OCI-LY3 (cell line): ENCODE measurements around the gene CC2D1A.
A peak's percentile ranks its signal among the peaks of the same experiment; 100 is the strongest.

Experiments
- H2AFZ ChIP-seq: fragments of 200-600, 300-600 bp; shearing (Covaris generic); 2 replicates; pipeline ENCODE4 v1.6.0; 2014; ENCODE audit warnings: antibody characterized with exemption, low read depth, low read length
- H3K27ac ChIP-seq: fragments of 200-600, 300-600 bp; sonication (generic); 2 replicates; pipeline ENCODE4 v1.5.1; 2014; ENCODE audit warnings: mild to moderate bottlenecking, low read length, moderate library complexity, mixed read lengths
- H3K27me3 ChIP-seq: fragments of 200-600, 300-600 bp; sonication (generic); 2 replicates; pipeline ENCODE4 v1.6.1; 2014; ENCODE audit warnings: low read depth, low read length, mixed read lengths
- H3K36me3 ChIP-seq: fragments of 200-600, 300-600 bp; sonication (generic); replicated peaks from 2 replicates; pipeline ENCODE3; 2014; ENCODE audit warnings: low read depth, low read length, mixed read lengths
- H3K4me1 ChIP-seq: fragments of 300-600, 200-600 bp; sonication (generic); 2 replicates; pipeline ENCODE4 v1.6.1; 2014; ENCODE audit warnings: low read length, mixed read lengths
- H3K4me2 ChIP-seq: fragments of 200-600, 300-600 bp; sonication (generic); 2 replicates; pipeline ENCODE4 v1.6.1; 2014; ENCODE audit warnings: low read length, mixed read lengths
- H3K4me3 ChIP-seq: fragments of 300-600, 200-600 bp; sonication (generic); 2 replicates; pipeline ENCODE4 v1.5.1; 2014; ENCODE audit warnings: antibody characterized with exemption, mild to moderate bottlenecking, low read length, moderate library complexity
- H3K79me2 ChIP-seq: fragments of 300-600, 200-600 bp; shearing (Covaris generic); 2 replicates; pipeline ENCODE4 v1.6.1; 2014; ENCODE audit warnings: mild to moderate bottlenecking, low read length, mixed read lengths
- H3K9ac ChIP-seq: fragments of 300-600, 200-600 bp; shearing (Covaris generic); 2 replicates; pipeline ENCODE4 v1.6.0; 2014; ENCODE audit warnings: mild to moderate bottlenecking, low read length, moderate library complexity
- H3K9me3 ChIP-seq: fragments of 200-600, 300-600 bp; shearing (Covaris generic); 2 replicates; pipeline ENCODE4 v1.6.1; 2014; ENCODE audit warnings: low read length, mixed read lengths; ENCODE audit not compliant: insufficient read depth
- H4K20me1 ChIP-seq: fragments of 200-600, 300-600 bp; sonication (generic); 2 replicates; pipeline ENCODE4 v1.6.1; 2016; ENCODE audit warnings: low read length, mixed read lengths; ENCODE audit not compliant: insufficient read depth
- EZH2phosphoT487 ChIP-seq: fragments of 200-600 bp; shearing (Covaris generic); IDR thresholded peaks from 2 replicates; pipeline ENCODE4 v1.6.1; 2018; ENCODE audit warnings: antibody characterized with exemption, mixed run types, low read depth
- TF ChIP-seq, protein P1 (sequence below): fragments of 200-600, 300-600 bp; sonication (generic); IDR thresholded peaks from 2 replicates; pipeline ENCODE4 v1.5.1; 2014; ENCODE audit warnings: antibody characterized with exemption, low read length, low read depth

Gene CC2D1A

DNA sequence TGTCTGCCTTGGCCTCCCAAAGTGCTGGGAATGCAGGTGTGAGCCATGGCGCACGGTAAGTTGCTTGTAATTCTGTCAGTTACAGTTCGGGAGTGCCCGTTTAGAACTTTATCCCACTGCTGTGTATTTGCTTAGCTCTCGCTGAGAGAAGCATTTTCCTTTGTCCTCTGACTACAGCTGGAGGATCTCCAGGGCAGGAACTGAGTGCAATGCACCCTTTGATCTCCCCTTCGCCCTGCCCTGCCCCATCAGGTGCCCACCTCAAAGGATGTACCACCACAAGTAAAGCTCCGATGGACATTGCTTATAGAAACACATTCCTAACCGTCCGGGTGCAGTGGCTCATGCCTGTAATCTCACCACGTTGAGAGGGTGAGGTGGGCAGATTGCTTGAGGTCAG is 6.6 kb upstream of the CC2D1A start:
- Histone ChIP-seq H3K36me3 (no peaks in the 10 kb centered on the region), H3K4me2 (no peak overlapping the region)
- TF ChIP-seq, protein P1, sequence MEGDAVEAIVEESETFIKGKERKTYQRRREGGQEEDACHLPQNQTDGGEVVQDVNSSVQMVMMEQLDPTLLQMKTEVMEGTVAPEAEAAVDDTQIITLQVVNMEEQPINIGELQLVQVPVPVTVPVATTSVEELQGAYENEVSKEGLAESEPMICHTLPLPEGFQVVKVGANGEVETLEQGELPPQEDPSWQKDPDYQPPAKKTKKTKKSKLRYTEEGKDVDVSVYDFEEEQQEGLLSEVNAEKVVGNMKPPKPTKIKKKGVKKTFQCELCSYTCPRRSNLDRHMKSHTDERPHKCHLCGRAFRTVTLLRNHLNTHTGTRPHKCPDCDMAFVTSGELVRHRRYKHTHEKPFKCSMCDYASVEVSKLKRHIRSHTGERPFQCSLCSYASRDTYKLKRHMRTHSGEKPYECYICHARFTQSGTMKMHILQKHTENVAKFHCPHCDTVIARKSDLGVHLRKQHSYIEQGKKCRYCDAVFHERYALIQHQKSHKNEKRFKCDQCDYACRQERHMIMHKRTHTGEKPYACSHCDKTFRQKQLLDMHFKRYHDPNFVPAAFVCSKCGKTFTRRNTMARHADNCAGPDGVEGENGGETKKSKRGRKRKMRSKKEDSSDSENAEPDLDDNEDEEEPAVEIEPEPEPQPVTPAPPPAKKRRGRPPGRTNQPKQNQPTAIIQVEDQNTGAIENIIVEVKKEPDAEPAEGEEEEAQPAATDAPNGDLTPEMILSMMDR = no peak
- TF ChIP-seq EZH2phosphoT487 = no peak

DNA sequence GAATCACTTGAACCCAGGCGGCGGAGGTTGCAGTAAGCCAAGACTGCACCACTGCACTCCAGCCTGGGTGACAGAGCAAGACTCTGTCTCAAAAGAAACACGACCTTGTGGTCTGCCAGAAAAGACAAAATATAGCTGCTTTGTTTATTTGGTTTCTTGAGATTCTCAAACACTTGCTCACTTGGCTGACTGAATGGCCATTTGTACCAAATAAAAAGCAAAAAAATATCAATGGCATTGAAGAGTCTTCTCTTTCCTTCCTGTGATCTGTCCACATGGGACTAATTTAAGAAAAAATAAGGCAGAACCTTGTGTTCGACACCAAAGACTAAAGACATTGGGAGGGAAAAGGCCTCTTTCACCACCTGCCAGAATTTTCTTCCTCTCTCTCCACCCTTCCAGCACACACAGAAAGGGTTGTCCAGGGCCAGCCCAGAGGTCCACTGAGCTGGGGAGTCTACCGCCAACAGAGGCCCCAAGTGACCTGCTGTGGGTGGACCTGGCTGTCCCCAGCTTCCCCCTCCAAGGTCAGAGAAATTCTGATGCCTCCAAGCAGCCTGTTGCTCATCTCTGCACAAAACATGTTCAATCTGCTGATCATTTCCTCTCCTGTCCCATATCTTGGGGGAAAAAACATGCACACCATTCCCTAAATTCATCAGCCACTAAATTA is 6.0 kb upstream of the CC2D1A start:
- H3K27me3 ChIP-seq = no peaks in the 10 kb centered on the region
- H3K79me2 ChIP-seq = no peaks in the 10 kb centered on the region
- no peak overlapping the region for H3K27ac ChIP-seq
- TF ChIP-seq, protein P1 = no peak
- no peak for TF ChIP-seq EZH2phosphoT487
- H2AFZ ChIP-seq = no peak overlapping the region
- no peaks in the 10 kb centered on the region for H3K4me1 ChIP-seq
- no peak overlapping the region for H3K4me2 ChIP-seq
- no peaks in the 10 kb centered on the region for H3K36me3 ChIP-seq
- H3K9me3 ChIP-seq = no peaks in the 10 kb centered on the region
- no peaks in the 10 kb centered on the region for H4K20me1 ChIP-seq
- no peak overlapping the region for H3K9ac ChIP-seq
- H3K4me3 ChIP-seq = no peak overlapping the region

More for the DNA sequence above, 6.6 kb upstream of the CC2D1A start:
- Histone ChIP-seq H3K9ac (no peak overlapping the region), H3K79me2 (no peaks in the 10 kb centered on the region), H3K4me1 (no peaks in the 10 kb centered on the region), H4K20me1 (no peaks in the 10 kb centered on the region), H3K27ac (no peak overlapping the region), H3K9me3 (no peaks in the 10 kb centered on the region), H3K4me3 (no peak overlapping the region), H2AFZ (no peak overlapping the region), H3K27me3 (no peaks in the 10 kb centered on the region)

DNA sequence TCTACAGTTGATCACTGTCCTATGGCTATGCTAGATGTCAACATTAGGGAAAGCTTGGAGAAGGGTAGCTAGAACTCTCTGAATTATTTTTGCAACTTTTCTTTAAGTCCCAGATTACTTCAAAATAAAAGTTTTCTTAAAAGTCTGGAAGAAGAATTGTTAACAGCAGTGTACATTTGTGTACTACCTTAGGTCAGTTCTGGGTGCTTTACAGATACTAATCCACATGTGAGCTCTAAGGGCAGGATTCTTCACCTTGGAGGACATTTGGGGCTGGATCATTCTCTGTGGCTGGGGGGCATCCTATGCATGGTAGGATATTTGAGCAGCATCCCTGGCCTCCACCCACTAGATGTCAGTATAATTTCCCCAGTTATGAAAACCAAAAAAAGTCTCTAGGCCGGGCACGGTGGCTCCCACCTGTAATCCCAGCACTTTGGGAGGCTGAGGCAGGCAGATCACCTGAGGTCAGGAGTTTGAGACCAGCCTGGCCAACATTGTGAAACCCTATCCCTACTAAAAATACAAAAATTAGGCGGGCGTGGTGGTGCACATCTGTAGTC is 2.9 kb upstream of the CC2D1A start:
- TF ChIP-seq, protein P1 = peak; percentile 64
- no peak for TF ChIP-seq EZH2phosphoT487
- Histone ChIP-seq H3K79me2 (0 out of 2 replicates have a peak, but pooled peaks cover 5% of the 10 kb centered on the region), H3K4me1 (peaks cover 11% of the 10 kb centered on the region), H3K4me3 (no peak overlapping the region), H3K9me3 (no peaks in the 10 kb centered on the region), H4K20me1 (no peaks in the 10 kb centered on the region), H3K4me2 (no peak overlapping the region), H3K36me3 (no peaks in the 10 kb centered on the region), H3K27me3 (no peaks in the 10 kb centered on the region), H3K9ac (no peak overlapping the region), H2AFZ (peak overlapping the region; percentile 74), H3K27ac (no peak overlapping the region)

DNA sequence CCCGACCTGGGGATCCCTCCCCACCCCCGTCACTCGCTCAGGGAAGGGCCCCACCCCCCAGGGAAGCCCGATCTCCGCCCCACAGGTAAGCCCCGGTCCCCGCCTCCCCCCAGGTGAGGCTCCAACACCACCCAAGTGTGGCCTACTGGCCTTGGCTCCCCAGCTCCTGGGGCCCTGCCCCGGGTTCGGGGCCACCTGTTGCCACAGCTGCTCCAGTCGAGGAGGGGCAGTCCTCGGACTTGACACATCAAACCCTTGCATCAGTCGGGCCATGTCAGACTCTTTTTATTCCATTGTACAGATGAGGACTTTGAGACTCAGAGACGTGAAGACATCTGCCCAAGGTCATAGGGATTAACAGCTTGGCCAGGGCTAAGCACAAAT is 512 bp downstream of the CC2D1A start:
- peak overlapping the region; percentile 83 for H3K9ac ChIP-seq
- 0 out of 2 replicates have a peak, but pooled peaks cover 5% of the 10 kb centered on the region for H3K79me2 ChIP-seq
- TF ChIP-seq, protein P1 = no peak
- no peak for TF ChIP-seq EZH2phosphoT487
- no peaks in the 10 kb centered on the region for H4K20me1 ChIP-seq
- peak overlapping the region; percentile 90 for H3K4me3 ChIP-seq
- H3K27ac ChIP-seq = peak overlapping the region; percentile 36
- peaks cover 11% of the 10 kb centered on the region for H3K4me1 ChIP-seq
- H3K27me3 ChIP-seq = no peaks in the 10 kb centered on the region
- H2AFZ ChIP-seq = peak overlapping the region; percentile 79
- H3K4me2 ChIP-seq = peak overlapping the region; percentile 96
- peaks cover 9% of the 10 kb centered on the region for H3K36me3 ChIP-seq
- no peaks in the 10 kb centered on the region for H3K9me3 ChIP-seq
